Measurements from ENCODE around the gene REEP1.
"Not testable (repeated sequence)": the region's sequence is repeated elsewhere in the genome, so short reads cannot be mapped to it uniquely, and the experiment has no call there.

DNA sequence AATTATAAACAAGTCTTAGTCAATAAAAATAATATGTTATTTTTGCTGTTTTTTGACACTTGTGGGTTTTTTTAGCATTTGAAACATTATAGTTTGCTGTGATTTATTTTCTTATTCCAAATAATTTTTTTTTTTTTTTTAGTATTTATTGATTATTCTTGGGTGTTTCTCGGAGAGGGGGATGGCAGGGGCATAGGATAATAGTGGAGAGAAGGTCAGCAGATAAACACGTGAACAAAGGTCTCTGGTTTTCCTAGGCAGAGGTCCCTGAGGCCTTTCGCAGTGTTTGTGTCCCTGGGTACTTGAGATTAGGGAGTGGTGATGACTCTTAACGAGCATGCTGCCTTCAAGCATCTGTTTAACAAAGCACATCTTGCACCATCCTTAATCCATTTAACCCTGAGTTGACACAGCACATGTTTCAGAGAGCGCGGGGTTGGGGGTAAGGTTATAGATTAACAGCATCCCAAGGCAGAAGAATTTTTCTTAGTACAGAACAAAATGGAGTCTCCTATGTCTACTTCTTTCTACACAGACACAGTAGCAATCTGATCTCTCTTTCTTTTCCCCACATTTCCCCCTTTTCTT, 8.5 kb upstream of the REEP1 start:
- TF ChIP-seq ZNF274 (IDR thresholded peaks at IDR 0.05; ENCODE audit: low read depth, low read length); SUZ12 (IDR thresholded peaks at IDR 0.05; ENCODE audit: extremely low read depth, insufficient read depth, insufficient read length): not testable (repeated sequence)
